Stimulated activated CD8-positive, alpha-beta memory T cell treated with anti-CD3 and anti-CD28 coated beads, Interleukin-2, amount 100 ng/mL, for 48 hours (primary cell): ENCODE measurements around the gene MYO18B.
"Not testable (repeated sequence)": the region's sequence is repeated elsewhere in the genome, so short reads cannot be mapped to it uniquely, and the experiment has no call there.

ENCODE experiments used
- DNase-seq, 2 donors: peaks; one replicate each; pipeline ENCODE4 v3.0.0-alpha.2; 2020; ENCODE audit warnings: low read depth in 2 of 2

The MYO18B gene

DNA sequence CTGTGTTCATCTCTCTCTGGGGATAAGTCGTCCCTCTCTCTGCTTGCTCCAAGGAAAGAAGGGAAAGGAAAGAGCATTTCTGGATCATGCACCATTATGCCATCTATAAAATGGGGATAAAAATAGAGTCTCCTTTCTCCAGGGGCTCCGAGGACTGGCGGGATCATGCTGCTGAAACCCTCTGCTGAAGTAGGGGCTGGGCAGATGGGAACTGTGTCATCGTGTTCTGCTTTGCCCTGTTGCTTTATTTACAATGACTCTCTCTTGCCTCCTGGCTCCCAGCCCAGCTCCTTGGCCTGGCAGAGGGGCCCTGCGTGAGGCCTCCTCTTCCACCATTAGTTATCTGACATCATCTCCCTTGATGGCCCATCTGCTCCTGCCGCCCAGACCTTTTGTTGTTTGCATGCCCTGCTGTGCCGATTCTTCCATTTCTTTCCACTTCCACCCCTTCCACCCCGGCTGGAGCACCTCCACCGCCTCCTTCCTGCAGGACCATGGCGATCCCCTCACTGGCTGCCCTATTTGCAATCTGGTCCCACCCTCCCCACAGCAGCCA is 200.9 kb downstream of the MYO18B start:
- no peak for DNase-seq

DNA sequence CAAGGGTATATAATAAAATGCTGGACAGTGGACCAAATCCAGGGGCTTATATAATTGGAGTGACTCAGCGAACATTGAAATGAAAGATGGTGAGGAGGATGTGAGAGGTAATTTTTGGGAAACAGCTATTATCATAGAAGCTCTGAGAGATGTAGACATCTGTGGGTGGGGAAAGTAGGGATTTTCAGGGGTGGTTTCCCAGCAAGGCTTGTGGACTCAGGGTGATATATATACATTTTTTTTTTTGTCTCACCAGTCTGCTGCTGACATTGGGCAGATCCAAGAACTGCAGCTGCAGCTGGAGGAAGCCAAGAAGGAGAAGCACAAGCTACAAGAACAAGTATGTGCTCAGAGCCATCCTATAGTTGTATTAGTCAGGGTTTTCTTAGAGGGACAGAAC is 208.1 kb downstream of the MYO18B start:
- no peak for DNase-seq

DNA sequence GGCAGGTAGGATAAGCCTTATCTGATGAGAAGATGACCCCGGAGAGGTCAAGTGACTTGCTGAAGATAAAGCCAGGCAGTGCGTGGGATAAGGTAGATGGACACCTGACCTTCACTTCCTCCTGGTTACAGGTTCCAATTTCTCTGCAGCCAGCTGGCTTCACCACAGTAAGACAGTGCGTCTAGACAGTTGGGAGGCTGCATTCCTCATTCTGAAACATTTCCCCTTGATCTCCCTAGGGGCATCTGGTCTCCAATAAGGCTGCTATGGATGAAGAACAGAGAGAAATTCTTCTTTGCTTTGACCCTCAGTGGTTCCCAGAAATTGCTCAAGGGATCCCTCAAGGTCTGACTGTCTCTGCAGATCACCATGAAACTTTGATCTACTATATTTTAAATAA is 211.3 kb downstream of the MYO18B start:
- no peak for DNase-seq

DNA sequence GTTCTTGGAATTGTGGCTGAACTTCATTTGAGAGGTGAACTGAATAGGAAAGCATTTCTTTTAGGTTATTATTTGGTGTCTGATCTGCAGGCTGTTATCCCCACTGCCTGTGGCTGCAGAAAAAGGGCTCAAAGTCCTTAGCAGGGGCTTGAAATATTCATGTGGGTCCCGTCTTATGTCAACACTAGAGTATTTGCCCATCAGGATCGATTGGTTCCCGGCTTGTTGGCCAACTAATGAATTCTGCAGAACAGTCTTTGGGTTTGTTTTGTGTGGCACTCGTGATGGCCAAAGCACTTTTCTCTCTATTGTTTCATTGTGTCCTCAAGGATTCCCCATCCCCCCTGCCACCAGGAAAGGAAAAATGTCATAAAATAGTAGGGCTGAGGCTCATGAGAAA is 211.9 kb downstream of the MYO18B start:
- no peak for DNase-seq

DNA sequence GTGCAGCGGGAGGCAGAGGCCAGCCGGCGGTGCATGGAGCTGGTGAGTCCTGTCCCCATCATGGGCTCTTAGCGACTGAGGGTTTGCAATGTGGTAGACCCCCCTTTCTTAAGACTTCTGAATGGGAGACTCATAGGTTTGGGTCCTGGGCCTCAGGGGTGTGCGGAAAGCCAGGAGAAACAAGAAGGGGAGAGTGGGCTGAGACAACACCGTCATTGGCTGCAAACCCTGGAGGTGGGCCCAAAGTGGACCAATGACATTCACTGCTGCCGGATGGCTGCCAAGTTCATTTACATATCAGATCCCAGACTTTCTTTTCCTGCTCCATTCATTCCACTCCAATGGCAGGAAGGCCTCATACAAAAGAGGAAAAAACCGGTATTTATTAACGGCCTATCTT is 213.3 kb downstream of the MYO18B start:
- DNase-seq = no peak

DNA sequence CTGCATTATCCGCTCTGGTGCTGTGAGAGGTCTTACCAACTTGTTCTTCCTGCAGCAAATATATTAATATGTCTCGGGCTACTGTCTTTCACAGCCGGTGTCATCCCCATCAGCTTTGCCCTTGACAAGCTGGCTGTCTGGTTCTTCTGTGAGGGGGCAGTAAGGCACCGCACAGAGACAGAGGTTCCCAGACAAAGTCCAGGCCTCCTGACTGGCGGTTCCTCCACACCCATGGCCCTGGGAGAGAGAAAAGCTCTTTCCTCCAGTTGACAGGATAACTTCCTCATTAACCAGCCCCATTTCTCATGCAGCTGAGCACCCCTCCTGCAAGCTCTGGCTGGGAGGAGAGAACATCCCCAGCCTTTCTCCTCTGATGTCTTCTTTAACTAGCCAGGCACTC is 214.8 kb downstream of the MYO18B start:
- no peak for DNase-seq

DNA sequence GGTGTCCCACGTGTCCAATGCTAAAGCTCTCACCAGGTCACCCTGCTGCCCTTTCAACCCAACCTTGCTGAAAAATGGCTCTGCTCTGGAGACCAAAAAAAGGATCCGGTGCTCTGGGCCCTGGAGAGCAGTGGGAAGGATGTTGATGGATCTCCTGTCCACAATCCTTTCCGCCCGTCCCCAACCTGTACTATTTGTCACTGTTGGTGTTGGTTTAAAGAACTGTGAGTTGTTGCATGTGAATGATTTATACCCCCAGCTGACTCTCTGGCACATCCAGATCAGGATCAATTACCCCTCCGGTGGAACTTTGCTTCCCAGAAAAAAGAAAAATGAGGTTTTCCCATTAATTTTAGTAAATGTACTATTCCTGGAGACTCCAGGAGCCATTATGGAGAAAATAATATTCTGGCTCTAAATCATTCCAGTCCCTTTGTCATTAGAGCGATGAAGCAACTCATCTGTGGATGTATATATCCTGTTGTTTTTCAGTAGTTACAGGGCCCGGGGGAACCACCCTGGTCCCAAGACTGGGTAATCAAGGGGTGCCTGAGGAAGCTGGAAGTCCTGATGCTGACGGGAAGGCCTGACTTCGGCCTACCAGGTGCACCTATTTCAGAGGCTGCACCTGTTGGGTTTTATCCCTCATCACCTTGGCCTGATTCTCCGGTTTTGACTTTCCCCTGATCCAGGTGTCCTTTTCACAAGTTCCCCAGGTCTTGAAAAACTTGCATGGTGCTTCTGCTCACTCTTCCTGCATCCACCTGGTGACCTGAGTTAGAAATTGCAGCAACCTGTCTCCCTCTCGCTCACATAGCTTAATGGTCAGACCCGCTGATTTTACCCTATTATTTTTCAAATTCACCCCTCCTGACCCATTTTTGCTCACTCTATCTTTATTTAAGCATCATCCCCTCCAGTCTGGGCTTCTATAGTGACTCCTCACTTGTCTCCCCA is 218.1 kb downstream of the MYO18B start:
- DNase-seq = no peak

DNA sequence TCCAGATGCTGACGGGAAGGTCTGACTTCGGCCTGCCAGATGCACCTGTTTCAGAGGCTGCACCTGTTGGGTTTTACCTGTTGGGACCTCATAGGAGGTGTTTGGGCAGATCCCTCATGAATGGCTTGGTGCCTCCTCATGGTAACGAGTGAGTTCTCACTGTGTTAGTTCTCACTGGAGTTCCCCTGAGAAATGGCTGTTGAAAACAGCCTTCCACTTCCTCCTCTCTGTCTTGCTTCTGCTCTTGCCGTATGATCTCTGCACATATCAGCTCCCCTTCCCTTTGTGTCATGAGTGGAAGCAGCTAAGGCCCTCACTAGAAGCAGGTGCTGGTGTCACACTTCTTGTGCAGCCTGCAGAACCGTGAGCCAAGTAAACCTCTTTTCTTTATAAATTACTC is 219.7 kb downstream of the MYO18B start:
- DNase-seq = no peak

DNA sequence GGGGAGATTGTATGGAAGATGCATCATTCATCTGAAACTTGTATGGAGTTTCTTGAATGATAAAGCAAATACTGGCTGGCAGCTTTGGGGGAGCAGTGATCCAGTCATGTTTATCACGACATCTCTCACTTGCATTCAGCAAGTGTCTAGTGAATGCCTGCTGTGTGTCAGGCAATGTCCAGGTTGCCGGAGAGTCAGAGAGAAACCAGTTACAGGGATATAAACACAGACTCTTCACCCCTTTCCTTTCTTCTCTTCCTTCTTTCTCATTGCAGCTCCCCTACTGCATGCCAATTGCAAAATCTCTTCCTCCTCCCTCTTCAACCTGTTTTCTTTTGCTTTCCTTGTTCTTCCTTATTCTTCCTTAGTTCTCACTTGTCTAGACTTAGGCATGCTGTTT is 220.7 kb downstream of the MYO18B start:
- no peak for DNase-seq

DNA sequence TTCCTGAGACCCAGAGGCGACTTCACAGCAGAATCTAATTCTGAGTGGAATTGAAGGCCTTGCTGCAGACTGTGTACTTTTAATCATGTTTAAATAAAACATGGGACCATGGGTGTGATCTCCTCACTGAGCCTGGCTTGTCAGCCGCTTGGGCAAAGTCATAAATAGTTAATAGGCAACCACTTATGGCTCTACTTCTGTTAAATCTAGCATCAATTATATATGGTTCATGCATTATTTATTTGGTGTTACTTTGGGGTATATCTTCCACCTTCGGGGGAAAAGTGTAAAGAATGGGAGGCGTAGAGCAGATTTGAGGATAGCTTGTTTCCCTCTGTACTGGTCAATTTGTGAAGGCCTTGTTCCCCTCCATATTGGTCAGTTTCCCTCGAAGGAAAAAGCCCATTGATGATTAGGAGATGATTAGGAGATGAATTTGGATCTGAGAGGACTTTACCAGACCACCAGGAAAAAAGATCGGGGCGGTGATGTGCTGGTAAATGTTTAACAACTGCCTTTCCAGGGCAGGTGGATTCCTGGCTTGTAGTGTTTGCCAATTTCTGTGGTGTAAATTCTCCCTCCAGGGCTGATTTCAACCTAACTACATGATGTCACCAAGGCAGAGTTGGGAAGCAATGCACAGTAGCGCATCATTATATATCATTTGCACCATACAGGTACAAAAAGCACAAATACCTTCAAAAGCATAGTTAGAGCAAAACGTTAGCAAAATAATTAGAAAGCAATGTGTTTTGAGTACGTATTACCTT is 223.2 kb downstream of the MYO18B start:
- no peak for DNase-seq

DNA sequence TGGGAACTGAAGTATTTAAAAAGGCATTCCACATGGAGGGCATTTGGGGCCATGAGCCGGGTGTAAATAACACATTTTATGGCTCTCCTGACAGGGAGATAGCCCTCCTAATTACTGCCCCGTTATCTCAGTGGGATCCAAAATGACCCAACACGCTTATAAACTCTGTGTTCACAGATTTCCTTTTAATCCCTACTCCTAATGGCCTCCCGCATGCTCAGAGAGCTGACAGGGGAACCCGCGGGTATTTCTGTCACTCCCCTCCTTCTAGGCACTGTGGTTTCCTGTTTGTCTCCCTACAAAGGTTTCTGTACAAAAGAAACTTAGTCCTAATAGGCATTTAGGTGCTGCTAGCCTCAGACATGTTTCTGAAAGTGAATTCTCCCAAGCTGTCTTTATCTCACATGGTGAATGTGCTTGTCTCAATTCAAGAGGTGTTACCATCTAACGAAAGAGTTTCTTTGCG is 224.5 kb downstream of the MYO18B start:
- no peak for DNase-seq

DNA sequence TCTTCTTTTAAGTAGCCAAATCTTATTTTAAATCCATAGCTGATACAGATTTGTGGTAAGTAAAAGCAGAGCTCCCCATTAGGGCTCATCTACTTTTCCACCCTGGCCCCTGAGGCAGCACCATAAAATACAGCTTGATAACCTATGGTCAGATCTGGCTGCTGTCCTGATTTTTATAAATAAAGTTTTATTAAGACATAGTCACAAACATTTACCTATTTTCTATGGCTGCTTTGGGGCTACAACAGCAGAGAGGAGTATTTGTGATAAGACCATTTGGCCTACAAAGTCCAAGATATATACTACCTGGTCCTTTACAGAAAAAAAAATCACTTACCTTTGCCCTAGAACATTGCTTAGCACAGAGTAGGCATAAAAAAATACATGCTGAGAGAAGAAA is 227.3 kb downstream of the MYO18B start:
- DNase-seq = no peak

DNA sequence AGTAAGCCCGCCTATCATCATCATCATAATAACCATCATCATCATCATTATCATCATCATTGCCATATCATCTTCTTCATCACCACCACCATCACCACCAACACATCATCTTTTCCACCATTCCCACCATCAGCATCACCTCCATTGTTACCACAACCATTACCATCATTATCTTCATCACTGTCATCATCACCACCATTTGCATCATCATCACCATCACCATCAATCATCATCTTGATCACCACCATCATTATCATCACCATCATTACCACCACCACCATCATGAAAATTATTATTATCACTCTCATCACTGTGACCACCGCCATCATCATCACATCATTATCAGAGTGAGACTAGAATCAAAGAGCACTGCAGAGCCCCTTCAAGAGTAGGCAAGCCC is 227.9 kb downstream of the MYO18B start:
- DNase-seq = no peak

DNA sequence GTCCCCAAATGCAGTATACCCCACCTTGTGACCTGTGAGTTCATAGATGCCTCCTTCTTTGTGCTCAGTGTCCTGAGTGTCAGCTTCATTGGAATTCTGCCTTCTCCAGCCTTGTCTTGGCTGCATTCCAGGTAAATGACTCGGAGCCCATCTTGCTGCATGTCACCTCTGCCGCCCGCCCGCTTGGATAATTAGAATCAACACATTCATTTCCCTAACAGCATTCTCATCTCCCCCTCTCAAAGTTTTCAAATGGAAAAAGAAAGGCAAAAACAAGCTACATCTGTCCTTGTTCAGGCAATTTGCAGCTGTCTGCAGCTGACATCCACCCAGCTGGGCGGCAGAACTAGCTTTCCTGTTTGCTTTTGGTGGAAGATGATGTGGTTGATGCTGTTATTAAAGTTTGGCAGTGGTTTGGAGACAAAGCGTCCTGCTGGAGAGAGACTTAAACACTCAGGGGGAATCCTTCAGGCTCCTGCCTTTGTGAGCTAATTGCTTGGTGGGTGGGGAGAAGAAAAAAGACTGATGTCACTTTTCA is 228.5 kb downstream of the MYO18B start:
- no peak for DNase-seq

DNA sequence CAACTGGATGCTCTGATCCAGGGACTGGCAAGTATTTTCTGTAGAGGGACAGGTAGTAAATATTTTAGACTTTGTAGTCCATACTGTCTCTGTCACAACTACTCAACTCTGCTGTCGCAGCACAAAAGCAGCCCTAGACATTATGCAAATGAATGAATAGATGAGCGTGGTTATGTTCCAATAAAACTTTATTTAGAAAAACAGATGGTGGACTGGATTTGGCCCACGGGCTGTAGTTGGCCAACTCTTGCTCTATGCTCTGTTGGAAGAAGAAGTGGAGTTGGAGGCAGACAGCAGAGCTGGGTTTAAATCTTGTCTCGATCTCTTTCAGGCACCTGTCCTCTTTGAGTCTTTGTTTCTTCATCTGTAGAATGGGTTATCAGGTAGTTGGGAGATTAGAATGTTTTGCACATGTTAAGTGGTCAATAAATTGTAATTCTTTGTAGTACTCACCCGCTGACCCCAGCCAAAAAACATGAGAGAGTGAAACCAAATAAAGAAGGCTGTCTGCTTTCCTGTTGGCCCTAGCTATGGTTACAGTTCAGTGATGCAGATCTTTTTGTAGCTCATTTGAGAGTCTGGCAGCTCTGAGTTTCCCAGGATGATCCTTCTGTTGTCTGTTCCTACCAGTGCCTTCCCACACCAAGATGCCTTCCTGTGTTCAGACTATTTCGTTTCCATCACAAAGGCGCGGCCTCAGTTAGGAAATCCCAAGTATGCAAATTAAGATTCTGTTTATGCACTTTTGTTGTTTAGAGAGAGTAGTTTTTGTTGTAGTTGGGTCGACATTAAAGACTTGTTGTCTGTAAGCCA is 229.2 kb downstream of the MYO18B start:
- no peak for DNase-seq

DNA sequence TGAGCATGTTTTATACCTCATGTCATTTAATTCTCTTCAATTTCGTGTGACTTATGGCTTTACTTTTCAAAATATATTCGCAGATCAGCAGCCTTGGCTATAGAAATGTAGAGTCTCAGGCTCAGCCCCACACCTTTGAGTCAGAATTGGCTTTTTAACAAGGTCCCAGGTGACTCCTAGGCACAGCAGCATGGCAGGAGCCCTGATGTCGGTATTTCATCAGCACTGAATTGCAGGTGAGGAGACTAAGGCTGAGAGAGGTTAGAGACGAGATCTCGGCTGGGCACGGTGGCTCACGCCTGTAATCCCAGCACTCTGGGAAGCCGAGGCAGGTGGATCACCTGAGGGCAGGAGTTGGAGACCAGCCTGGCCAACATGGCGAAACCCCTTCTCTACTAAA is 230.4 kb downstream of the MYO18B start:
- no peak for DNase-seq

DNA sequence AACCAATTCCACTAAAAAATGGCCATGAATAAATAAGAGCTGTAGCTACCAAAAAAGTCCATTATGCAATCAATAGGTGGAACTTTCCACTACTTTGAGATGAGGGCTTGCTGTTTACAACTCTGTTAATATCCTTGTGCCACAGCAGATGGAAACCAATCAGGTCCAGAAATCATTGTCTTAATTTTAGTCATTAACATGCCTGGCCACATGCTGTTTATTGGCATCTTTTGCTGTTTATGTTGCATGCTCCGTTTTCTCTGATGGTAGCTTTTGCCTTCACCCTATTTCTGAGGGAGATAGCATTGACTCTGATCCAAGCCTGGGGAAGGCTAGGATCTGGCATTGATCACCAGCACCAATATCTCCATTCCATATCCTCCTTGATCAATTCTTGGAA is 234.4 kb downstream of the MYO18B start:
- no peak for DNase-seq

DNA sequence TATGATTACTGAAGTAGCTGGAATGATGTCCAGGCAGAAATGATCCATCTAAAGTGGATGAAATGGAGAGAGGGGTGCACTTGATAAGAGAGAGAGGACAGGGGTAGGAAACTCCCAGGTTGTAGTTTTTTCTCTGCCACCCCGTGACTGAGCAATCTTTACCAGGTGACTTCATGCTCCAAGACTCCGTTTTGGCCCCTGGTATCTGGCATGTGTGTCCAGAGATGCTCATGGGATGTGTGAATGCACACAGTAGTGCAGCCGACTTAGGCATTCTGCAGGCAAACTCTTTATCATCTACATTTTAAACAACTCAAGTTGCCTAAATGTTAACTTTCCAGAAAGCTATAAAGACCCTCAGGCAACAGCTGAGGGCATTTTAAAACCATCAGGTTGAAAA is 238.0 kb downstream of the MYO18B start:
- no peak for DNase-seq

DNA sequence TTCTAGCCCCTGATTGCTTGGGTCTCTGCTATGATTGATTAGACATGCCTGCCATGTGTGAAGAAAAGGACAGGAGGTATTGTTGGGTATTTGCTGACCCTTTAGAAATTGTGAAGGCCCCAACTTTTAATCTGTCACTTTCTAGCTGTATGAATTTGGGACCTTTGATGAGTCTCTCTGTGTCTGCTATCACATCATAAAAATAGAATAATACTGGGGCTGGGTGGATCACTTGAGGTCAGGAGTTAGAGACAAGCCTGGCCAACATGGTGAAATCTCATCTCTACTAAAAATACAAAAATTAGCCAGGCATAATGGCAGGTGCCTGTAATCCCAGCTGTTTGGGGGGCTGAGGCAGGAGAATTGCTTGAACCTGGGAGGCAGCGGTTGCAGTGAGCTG is 242.9 kb downstream of the MYO18B start:
- DNase-seq = not testable (repeated sequence)

DNA sequence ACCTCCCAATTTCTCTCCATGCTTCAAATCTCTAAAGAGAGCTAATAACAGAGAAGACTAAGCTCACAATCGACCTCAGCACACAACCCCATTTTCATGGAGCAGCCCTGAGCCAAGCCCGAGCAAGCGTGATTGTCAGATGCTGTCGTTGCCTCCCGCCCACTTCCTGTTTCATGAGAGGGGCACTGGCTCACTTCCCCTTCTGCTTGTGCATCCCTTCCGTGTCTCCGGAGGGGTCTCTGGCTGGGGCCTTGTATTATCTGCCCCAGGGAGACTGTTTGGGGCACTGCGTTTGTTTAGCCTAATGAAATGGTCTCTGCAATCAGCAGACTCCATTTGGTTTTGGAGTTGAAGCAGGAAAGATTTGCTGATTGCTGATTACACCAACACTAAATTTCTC is 246.0 kb downstream of the MYO18B start:
- DNase-seq = no peak

DNA sequence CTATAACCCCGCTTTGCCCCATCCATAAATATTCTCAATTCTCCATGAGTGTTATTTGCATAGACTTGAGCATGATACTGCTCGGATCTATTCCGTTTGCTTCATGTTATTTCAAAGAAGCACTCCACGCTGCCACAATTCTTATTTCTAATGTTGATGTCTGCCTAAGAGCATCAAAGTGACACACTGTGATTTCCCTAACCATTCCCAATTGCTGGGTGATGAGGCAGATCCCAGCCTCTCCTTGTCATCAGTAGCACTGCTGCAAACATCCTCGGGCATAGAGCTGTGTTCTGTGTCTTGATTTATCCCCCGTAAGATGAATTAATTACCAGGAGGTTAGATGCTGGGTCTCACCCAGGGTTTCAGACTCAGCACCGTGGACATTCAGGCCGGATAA is 249.0 kb downstream of the MYO18B start:
- no peak for DNase-seq

DNA sequence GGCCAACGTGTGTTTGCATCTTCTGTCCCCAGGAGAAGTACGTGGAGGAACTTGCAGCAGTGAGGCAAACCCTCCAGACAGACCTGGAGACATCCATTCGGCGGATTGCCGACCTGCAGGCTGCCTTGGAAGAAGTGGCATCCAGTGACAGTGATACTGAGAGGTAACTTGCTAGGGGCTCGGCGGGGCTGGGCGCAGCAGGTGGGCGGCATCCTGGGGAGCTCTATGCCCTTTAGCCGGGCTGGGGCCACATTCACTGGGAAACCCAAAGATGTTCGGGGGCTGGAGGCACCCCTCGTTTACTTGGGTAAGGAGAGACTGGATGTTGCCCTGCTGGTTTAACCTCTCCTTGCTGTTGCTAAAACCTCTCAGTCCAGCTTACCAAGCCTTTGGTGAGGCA is 250.3 kb downstream of the MYO18B start:
- DNase-seq = no peak
